CD4-positive, alpha-beta T cell treated with Interleukin-10 for 1 hour (primary cell): ENCODE measurements around the gene CAPN1.
A peak's percentile ranks its signal among the peaks of the same experiment; 100 is the strongest.
"Not testable (repeated sequence)": the region's sequence is repeated elsewhere in the genome, so short reads cannot be mapped to it uniquely, and the experiment has no call there.

Experiments
- DNase-seq: peaks from one replicate; pipeline ENCODE4 v3.0.0-alpha.2; 2020

Gene CAPN1

GRCh38 chr11:65221026-65221425 lies 39.3 kb downstream of the CAPN1 start:
- DNase-seq, result no peak

GRCh38 chr11:65223011-65223410 lies 41.3 kb downstream of the CAPN1 start:
- DNase-seq, result no peak

GRCh38 chr11:65224930-65225278 lies 43.2 kb downstream of the CAPN1 start:
- DNase-seq, result no peak

GRCh38 chr11:65225279-65226102 lies 43.8 kb downstream of the CAPN1 start:
- DNase-seq, result peak; percentile 61

GRCh38 chr11:65226103-65226442 lies 44.3 kb downstream of the CAPN1 start:
- DNase-seq, result no peak

DNA sequence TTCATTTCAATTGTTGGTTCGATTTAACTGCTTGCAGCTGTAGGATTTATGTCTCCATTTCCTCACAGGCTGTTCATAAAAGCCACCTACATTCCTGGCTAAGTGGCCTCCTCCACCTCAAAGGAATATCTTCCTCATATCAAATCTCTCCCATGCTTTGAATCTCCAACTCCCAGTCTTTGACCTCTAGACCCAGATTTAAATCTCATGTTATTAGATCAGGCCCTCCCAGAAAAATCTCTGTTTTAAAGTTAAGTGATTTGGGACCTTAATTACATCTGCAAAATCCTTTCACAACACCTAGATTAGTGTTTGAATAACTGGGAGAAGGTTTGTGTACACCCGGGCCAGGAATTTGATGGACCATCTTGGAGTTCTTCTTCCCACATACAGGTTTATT lies 46.2 kb downstream of the CAPN1 start:
- DNase-seq, result no peak

DNA sequence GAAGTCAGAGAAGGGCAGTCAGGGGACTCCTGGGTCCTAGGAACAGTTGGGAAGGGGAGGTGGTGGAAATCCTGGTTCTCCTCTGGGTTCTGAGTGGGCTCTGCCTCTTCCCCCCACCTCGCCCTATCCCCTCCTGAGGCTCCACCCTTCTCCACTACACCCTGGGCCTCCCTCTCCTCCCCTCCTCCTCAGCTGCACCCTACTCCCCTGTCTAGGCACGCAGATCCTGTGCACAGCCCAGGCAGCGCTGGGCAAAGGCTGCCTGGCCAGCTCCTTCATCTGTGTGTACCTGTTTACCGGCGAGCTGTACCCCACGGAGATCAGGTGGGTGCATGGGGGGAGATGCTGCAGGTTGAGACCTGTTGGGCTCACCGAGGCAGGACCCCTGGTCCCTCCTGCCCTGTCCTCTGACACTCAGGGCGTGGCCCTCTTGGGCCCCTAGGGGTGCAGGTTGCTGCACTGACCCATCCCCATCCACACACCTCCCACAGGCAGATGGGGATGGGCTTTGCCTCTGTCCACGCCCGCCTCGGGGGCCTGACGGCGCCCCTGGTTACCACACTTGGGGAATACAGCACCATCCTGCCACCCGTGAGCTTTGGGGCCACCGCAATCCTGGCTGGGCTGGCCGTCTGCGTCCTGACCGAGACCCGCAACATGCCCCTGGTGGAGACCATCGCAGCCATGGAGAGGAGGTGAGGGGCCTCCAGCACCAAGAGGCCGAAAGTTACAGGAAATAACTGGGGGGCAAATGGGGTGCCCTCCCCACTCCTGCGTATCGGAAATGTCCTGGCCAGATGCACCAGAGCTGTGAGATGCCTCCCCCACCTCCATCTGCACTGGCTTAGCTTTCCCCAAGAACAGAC lies 54.7 kb downstream of the CAPN1 start:
- DNase-seq, result no peak

- not testable (repeated sequence) for DNase-seq
Measured at GRCh38 chr11:65238302-65238701, 56.6 kb downstream of the CAPN1 start.

- DNase-seq, result no peak
Measured at GRCh38 chr11:65241134-65241533, 59.4 kb downstream of the CAPN1 start.

- DNase-seq, result no peak
Measured at GRCh38 chr11:65241692-65242091, 60.0 kb downstream of the CAPN1 start.

- no peak for DNase-seq
Measured at GRCh38 chr11:65242389-65242788, 60.7 kb downstream of the CAPN1 start.

- DNase-seq, result no peak
Measured at GRCh38 chr11:65243797-65244196, 62.1 kb downstream of the CAPN1 start.

- DNase-seq, result not testable (repeated sequence)
Measured at GRCh38 chr11:65245046-65245445, 63.3 kb downstream of the CAPN1 start.

GRCh38 chr11:65246506-65246905 lies 64.8 kb downstream of the CAPN1 start:
- DNase-seq, result no peak

DNA sequence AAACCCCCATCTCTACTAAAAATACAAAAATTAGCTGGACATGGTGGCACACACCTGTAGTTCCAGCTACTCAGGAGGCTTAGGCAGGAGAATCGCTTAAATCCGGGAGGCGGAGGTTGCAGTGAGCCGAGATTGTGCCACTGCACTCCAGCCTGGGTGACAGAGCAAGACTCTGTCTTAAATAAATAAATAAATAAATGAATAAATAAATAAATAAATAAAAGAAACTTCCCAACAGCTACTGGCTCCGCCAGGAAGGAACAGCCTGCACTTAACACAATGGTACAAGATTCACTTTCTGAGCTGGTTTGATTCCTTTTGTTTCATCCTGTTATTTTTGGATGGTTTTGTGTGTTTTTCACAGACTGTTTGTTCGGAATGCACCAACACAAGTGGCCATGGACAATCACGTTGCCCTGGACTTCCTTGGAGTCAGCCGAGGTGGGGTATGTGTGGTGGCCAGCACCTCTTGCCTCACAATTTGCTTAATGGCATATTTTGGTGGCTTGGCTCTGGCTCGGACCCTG lies 66.5 kb downstream of the CAPN1 start:
- DNase-seq, result not testable (repeated sequence)

DNA sequence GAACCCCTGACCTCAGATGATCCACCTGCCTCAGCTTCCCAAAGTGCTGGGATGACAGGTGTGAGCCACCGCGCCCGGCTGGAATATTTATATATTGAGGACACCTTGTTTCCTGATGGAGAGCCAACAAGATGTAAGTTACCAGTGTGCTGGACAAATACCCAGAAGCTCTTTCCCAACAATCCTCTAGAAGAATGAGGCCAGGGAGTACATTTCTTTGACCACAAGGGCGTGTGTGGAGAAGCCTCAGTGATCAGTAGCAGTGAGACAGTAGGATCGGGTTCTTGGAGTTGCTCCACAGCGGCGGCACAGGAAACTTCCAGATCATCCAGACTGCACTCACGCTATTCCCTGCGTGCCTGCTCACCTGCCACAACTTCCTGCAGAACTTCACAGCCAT lies 69.7 kb downstream of the CAPN1 start:
- no peak for DNase-seq

DNA sequence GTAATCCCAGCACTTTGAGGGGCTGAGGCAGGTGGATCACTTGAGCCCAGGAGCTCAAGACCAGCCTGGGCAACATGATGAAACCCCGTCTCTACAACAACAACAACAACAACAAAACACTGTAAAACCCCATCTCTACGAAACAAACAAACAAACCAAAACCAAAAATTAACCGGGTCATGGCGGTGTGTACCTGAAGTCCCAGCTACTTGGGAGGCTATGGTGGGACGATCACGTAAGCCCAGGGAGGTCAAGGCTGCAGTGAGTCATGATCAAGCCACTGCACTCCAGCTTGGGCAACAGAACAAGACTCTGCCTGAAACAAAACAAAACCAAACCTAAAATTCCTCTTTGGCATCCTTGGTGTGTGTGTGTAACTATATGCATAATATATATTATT lies 73.0 kb downstream of the CAPN1 start:
- DNase-seq, result no peak

GRCh38 chr11:65258988-65259387 lies 77.3 kb downstream of the CAPN1 start:
- no peak for DNase-seq

DNA sequence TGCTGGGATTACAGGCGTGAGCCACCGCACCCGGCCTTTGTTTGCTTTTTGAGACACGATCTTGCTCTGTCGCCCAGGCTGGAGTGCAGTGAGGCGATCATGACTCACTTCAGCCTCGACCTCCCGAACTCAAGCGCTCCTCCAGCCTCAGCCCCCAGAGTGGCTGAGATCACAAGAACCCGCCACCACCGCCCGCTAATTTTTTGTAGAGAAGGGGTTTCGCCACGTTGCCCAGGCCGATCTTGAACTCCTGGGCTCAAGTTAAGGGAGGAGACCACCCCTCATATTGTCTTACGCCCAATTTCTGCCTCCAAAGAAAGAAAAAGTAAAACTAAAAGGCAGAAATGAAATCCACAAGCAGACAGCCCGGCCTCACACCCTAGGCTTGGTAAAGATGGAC lies 78.6 kb downstream of the CAPN1 start:
- DNase-seq, result no peak

DNA sequence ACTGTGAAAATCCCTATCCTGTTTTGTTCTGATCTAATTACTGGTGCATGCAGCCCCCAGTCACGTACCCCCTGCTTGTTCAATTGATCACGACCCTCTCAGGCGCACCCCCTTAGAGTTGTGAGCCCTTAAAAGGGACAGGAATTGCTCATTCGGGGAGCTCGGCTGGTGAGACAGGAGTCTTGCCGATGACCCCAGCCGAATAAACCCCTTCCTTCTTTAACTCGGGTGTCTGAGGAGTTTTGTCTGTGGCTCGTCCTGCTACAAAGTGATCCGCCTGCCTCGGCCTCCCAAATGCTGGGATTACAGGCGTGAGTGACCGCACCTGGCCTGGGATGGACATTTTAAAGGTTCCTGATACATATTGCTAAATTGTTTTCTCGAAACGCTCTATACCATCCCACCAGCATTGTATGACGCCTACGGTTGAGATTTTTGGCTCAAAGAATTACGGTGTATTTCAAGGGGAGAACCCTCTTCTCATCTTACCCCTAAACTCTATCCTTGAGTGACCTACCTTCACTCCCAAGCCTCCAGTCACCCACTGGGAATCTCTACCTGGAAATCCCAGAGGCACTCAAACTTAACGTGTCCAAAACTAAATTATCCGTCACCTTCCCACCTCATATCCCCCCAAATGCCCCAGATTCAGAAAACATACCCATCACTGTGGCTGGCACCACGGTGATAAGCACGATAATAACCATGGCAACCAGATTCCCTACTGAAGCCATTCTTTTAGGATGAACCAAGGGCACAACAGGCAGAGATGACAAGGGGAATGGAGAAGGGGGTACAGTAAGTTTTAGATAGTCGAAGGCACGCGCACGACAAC lies 79.2 kb downstream of the CAPN1 start:
- DNase-seq, result no peak
